ENCODE data around the gene BMAL2.

GRCh38 chr12:27284751-27285150, 47.9 kb upstream of the BMAL2 start:
- no peak for TF ChIP-seq TCF7L2 (IDR thresholded peaks at IDR 0.05; ENCODE audit: low read depth, low read length)
- no peak for TF ChIP-seq CTCF (IDR thresholded peaks at IDR 0.05)
- no peak for TF ChIP-seq REST (IDR thresholded peaks at IDR 0.05; ENCODE audit: insufficient read depth in 1 of 2, low read depth in 2 of 2, low read length in 1 of 2)
- no peak for TF ChIP-seq POLR2AphosphoS5 (IDR thresholded peaks at IDR 0.05; ENCODE audit: low read depth, low read length)
